GM12878 (cell line): ENCODE data around the gene C16orf92. TPM values are rescaled to one million over a fixed set of nuclear protein-coding genes. Genes with fewer than 3 reads are reported as not detected.

Experiments
- ATAC-seq: fragments of 200-7000 bp; cut with Tn5 transposase; 3 replicates; pipeline ENCODE4 v1.9.1; 2020; ENCODE audit warnings: mild to moderate bottlenecking, moderate library complexity
- BruUV-seq: library from RNA; stranded (reverse); fragments of 400-500 nt; replicated peaks from 2 replicates; lab custom pipeline; 2021; lab: Mats Ljungman, UMichigan
- CTCF ChIA-PET: fragments of 300-600 bp; sonication (Branson Sonifier 250); formaldehyde crosslinking; extraction: SDS; loops from one replicate; lab custom pipeline; 2021; ENCODE audit warnings: inconsistent platforms; lab: Yijun Ruan, JAX
- POLR2A ChIA-PET: fragments of 350-600 bp; formaldehyde crosslinking; extraction: SDS; loops from one replicate; lab custom pipeline; 2021; ENCODE audit warnings: inconsistent platforms; lab: Charles Lee
- RAD21 ChIA-PET: fragments of 300-600 bp; sonication (Branson Sonifier 250); formaldehyde crosslinking; loops from one replicate; lab custom pipeline; 2023; ENCODE audit warnings: antibody characterized with exemption; ENCODE audit not compliant: unreplicated experiment; lab: Charles Lee
- SMC1A ChIA-PET: fragments of 300-600 bp; sonication (Branson Sonifier 250); formaldehyde crosslinking; loops from one replicate; lab custom pipeline; 2023; ENCODE audit not compliant: unreplicated experiment, uncharacterized antibody; lab: Charles Lee
- DNase-seq: peaks from one replicate; pipeline ENCODE4 v3.0.0-alpha.2; 2011; ENCODE audit warnings: low read depth, low spot score
- FAIRE-seq: peaks from 3 replicates; lab custom pipeline; 2011; peaks lifted over from hg19 to GRCh38; lab: Jason Lieb, UNC
- H2AFZ ChIP-seq: 2 replicates; pipeline ENCODE4 v1.6.0; 2011; ENCODE audit warnings: low read depth, low read length, control low read depth; ENCODE audit not compliant: control insufficient read depth
- H3K27ac ChIP-seq: 2 replicates; pipeline ENCODE4 v1.5.1; 2011; ENCODE audit warnings: control low read depth; ENCODE audit not compliant: control insufficient read depth, insufficient read depth
- H3K27me3 ChIP-seq, 2 experiments: replicated peaks in 1 of 2; 2 replicates each; pipeline versions ENCODE4 v1.6.0 to v1.6.1; 2011; ENCODE audit warnings: low read length in 1 of 2; ENCODE audit not compliant: control insufficient read depth in 2 of 2, insufficient read depth in 2 of 2
- H3K36me3 ChIP-seq, 2 experiments: 2 replicates each; pipeline ENCODE4 v1.5.1; 2011; ENCODE audit warnings: low read length in 1 of 2; ENCODE audit not compliant: control insufficient read depth in 2 of 2, insufficient read depth in 2 of 2
- H3K4me1 ChIP-seq: 2 replicates; pipeline ENCODE4 v1.6.1; 2011; ENCODE audit warnings: mild to moderate bottlenecking, low read length, moderate library complexity, mixed read lengths; ENCODE audit not compliant: control insufficient read depth, insufficient read depth
- H3K4me2 ChIP-seq: 2 replicates; pipeline ENCODE4 v1.6.0; 2011; ENCODE audit warnings: control low read depth; ENCODE audit not compliant: control insufficient read depth, insufficient read depth
- H3K4me3 ChIP-seq: fragments of 200-600 bp; sonication (generic); 2 replicates; pipeline ENCODE4 v1.5.1; 2016
- H3K79me2 ChIP-seq: 2 replicates; pipeline ENCODE4 v1.6.0; 2011; ENCODE audit warnings: low read length; ENCODE audit not compliant: control insufficient read depth, insufficient read depth
- H3K9ac ChIP-seq: 2 replicates; pipeline ENCODE4 v1.8.0; 2011; ENCODE audit warnings: low read length, control low read depth, mixed read lengths; ENCODE audit not compliant: control insufficient read depth, insufficient read depth
- H3K9me3 ChIP-seq: replicated peaks from 3 replicates; pipeline ENCODE4 v1.5.1; 2011; ENCODE audit warnings: mild to moderate bottlenecking, low read length; ENCODE audit not compliant: control insufficient read depth, insufficient read depth
- H4K20me1 ChIP-seq: 2 replicates; pipeline ENCODE4 v1.6.0; 2011; ENCODE audit not compliant: control insufficient read depth, insufficient read depth
- CBFB ChIP-seq: IDR thresholded peaks from 2 replicates; pipeline ENCODE4 v1.6.1; 2016; ENCODE audit warnings: antibody characterized with exemption, low read depth
- CREB1 ChIP-seq: IDR thresholded peaks from 2 replicates; pipeline ENCODE4 v1.6.1; 2012; ENCODE audit warnings: low read depth, mild to moderate bottlenecking, inconsistent platforms
- CREM ChIP-seq: IDR thresholded peaks from 2 replicates; pipeline ENCODE4 v1.6.1; 2014; ENCODE audit warnings: antibody characterized with exemption, low read depth
- EGR1 ChIP-seq, 2 experiments: IDR thresholded peaks; 1 replicate in 1 of 2; 2 replicates in 1 of 2; pipeline ENCODE4 v1.6.1; 2011 to 2012; ENCODE audit warnings: low read depth in 2 of 2, low read length in 2 of 2, borderline replicate concordance in 1 of 2, mild to moderate bottlenecking in 1 of 2, moderate library complexity in 1 of 2
- EP300 ChIP-seq, 2 experiments: fragments of 150-350 bp in 1 of 2; IDR thresholded peaks; 2 replicates each; pipeline ENCODE4 v1.6.1; 2011 to 2012; ENCODE audit warnings: low read depth in 2 of 2, low read length in 2 of 2, borderline replicate concordance in 1 of 2, improper control_type of control experiment in 1 of 2, inconsistent platforms in 1 of 2; ENCODE audit not compliant: control insufficient read depth in 1 of 2
- FOXM1 ChIP-seq: IDR thresholded peaks from 2 replicates; pipeline ENCODE4 v1.6.1; 2012; ENCODE audit warnings: low read depth, mild to moderate bottlenecking, inconsistent platforms, low read length, moderate library complexity
- HDAC2 ChIP-seq: fragments of 200-600 bp; sonication (generic); IDR thresholded peaks from 2 replicates; pipeline ENCODE4 v1.6.1; 2017
- MEF2A ChIP-seq: IDR thresholded peaks from 2 replicates; pipeline ENCODE4 v1.6.1; 2011; ENCODE audit warnings: low read depth, mild to moderate bottlenecking, low read length, moderate library complexity; ENCODE audit not compliant: insufficient read depth
- MTA2 ChIP-seq: fragments of 450-650 bp; IDR thresholded peaks from 2 replicates; pipeline ENCODE4 v1.6.1; 2016; ENCODE audit warnings: low read depth, mild to moderate bottlenecking, moderate library complexity
- MTA3 ChIP-seq: IDR thresholded peaks from 2 replicates; pipeline ENCODE4 v1.6.1; 2012; ENCODE audit warnings: low read length, inconsistent platforms, borderline replicate concordance
- PAX5 ChIP-seq: IDR thresholded peaks from 2 replicates; pipeline ENCODE4 v1.6.1; 2011; ENCODE audit warnings: low read depth, low read length, borderline replicate concordance
- PKNOX1 ChIP-seq: fragments of 450-650 bp; IDR thresholded peaks from 2 replicates; pipeline ENCODE4 v1.6.1; 2016; ENCODE audit warnings: mild to moderate bottlenecking
- RUNX3 ChIP-seq: IDR thresholded peaks from 2 replicates; pipeline ENCODE4 v1.6.1; 2012; ENCODE audit warnings: low read length, inconsistent platforms
- SP1 ChIP-seq: IDR thresholded peaks from one replicate; pipeline ENCODE4 v1.6.1; 2011; ENCODE audit warnings: low read depth, low read length
- SRF ChIP-seq, 2 experiments: IDR thresholded peaks; 2 replicates each; pipeline ENCODE4 v1.6.1; 2011; ENCODE audit warnings: low read depth in 2 of 2, low read length in 2 of 2, mild to moderate bottlenecking in 1 of 2, moderate library complexity in 1 of 2
- ZBTB4 ChIP-seq: fragments of 450-650 bp; formaldehyde crosslinking; IDR thresholded peaks from 2 replicates; pipeline ENCODE4 v1.4.0; 2022; ENCODE audit warnings: mild to moderate bottlenecking, moderate library complexity
- WGBS: methylation state at CpG from one replicate; pipeline ENCODE4 v1.1.6; 2016; ENCODE audit warnings: low lambda C conversion rate; ENCODE audit not compliant: insufficient replicate concordance, insufficient coverage; ENCODE audit errors: missing lambda C conversion rate; 5-methylcytosine and 5-hydroxymethylcytosine counted together
- in situ Hi-C: fragments of 300-500 bp; cut with MboI; formaldehyde crosslinking; loops from 9 replicates; pipeline ENCODE4 v1.14.3; 2018; ENCODE audit warnings: mixed read lengths
- intact Hi-C: fragments of 100-400 bp; cut with micrococcal nuclease; formaldehyde crosslinking; loops from one replicate; pipeline ENCODE4 v1.14.2; 2022; ENCODE audit not compliant: unreplicated experiment
- polyA plus RNA-seq, 11 experiments: library from polyadenylated mRNA; depleted of rRNA in 4 of 11; unstranded in 6 of 11; stranded (reverse) in 5 of 11; fragments of >200 nt; fragmentation: Nextera tagmentation in 4 of 11; fragmentation: Illumina TruSeq in 1 of 11; extraction: Ambion mirVana in 4 of 11; extraction: Trizol in 1 of 11; gene quantifications; 1 replicate in 1 of 11; 2 replicates in 10 of 11; pipeline versions ENCODE4 v1.2.1 to v1.2.3, GENCODE V29; 2011 to 2016; ENCODE audit warnings: inconsistent platforms in 2 of 11, missing spikeins in 2 of 11, low read depth in 1 of 11
- total RNA-seq, 4 experiments: library from RNA; depleted of rRNA in 3 of 4; stranded (reverse); fragments of >200 nt in 3 of 4; fragmentation: Illumina TruSeq in 1 of 4; extraction: Trizol in 1 of 4; gene quantifications; 2 replicates each; pipeline versions ENCODE4 v1.2.1 to v1.2.3, GENCODE V29; 2013 to 2021

C16orf92 gene
- total and polyA plus RNA-seq, 10 of the 15 experiments (the other 5 are each of a cell fraction or from before 2014, with no cell fraction given) = not detected

- TF ChIP-seq ZBTB4 (CRISPR knock-in tag) (no peak), FOXM1 (no peak)
Measured at GRCh38 chr16:30032083-30032819, 9.3 kb downstream of the C16orf92 start (continued).

- H3K4me1 ChIP-seq = peaks cover 13% of the 10 kb centered on the region
- 6% methylated on average over 6 of the region's 7 CpGs for WGBS
- TF ChIP-seq MTA2 (no peak), CBFB (0 out of 2 replicates have a peak, but pooled peaks have one; percentile 46), MTA3 (no peak), CREM (peak; percentile 39; the same call in 1 of the 2 replicates), HDAC2 (no peak), PKNOX1 (peak; percentile 16; the same call in 1 of the 2 replicates), SRF (IDR thresholded peaks at IDR 0.05; ENCODE audit: low read depth in 2 of 2, low read length in 2 of 2) (peak in 1 of 2 experiments; percentile 65; a peak in 2 of 4 replicates), SP1 (no peak), PAX5 (peak; percentile 45; the same call in 1 of the 2 replicates), EP300 (IDR thresholded peaks at IDR 0.05; ENCODE audit: borderline replicate concordance in 1 of 2, control insufficient read depth in 1 of 2, low read depth in 2 of 2, low read length in 2 of 2) (no peak), EGR1 (IDR thresholded peaks at IDR 0.05; ENCODE audit: borderline replicate concordance in 1 of 2, low read depth in 2 of 2, low read length in 2 of 2) (peak in 1 of 2 experiments; percentile 27; a peak in 1 of 3 replicates), MEF2A (no peak), RUNX3 (peak; percentile 79), CREB1 (peak; percentile 24; the same call in 1 of the 2 replicates)
- TF ChIP-seq, all 136 proteins: peak for 8
- FAIRE-seq (no peak), ATAC-seq (peak; percentile 44), DNase-seq (no peak)
- CTCF ChIA-PET = interaction anchor here (0.6 to 2.3 kb wide), 16 partner anchors 8 to 165 kb away, joined by 3 to 21 read pairs (median 4); partner anchors contain the start of genes ALDOA, C16orf92, HIRIP3 and INO80E
- H4K20me1 ChIP-seq = no peaks in the 10 kb centered on the region
- no peak overlapping the region for H3K27ac ChIP-seq
- H2AFZ ChIP-seq = no peak overlapping the region
- no peak overlapping the region for H3K4me3 ChIP-seq
- no peaks in the 10 kb centered on the region for H3K36me3 ChIP-seq
- no peak overlapping the region for H3K9ac ChIP-seq
- RAD21 ChIA-PET = interaction anchor here (0.6 to 2.7 kb wide), 4 partner anchors 16 to 580 kb away, joined by 3 to 9 read pairs (median 4); no protein-coding TSS in a partner anchor
- POLR2A ChIA-PET = no interaction called here
- in situ Hi-C loops = no loop called here
- peaks cover 6 to 10% of the 10 kb centered on the region in 2 experiments; a peak in 3 of 4 replicates for H3K27me3 ChIP-seq
- no peaks in the 10 kb centered on the region for H3K9me3 ChIP-seq
- no peaks in the 10 kb centered on the region for H3K79me2 ChIP-seq
- intact Hi-C loops = no loop called here
- peak overlapping the region; percentile 71 for H3K4me2 ChIP-seq
- SMC1A ChIA-PET = interaction anchor here (0.6 to 1.3 kb wide), 5 partner anchors 10 to 92 kb away, joined by 3 read pairs; partner anchors contain the start of gene C16orf92
- BruUV-seq = no TSS peak
Measured at GRCh38 chr16:30033270-30033669, 10.3 kb downstream of the C16orf92 start.
